IPS-18c (cell line): ENCODE measurements around the gene CSTB.

Source experiments
- H3K4me3 ChIP-seq: 2 replicates; pipeline ENCODE4 v1.7.0; 2013; ENCODE audit warnings: low read depth, mild to moderate bottlenecking, low read length, moderate library complexity; ENCODE audit not compliant: insufficient read depth
- H3K9me3 ChIP-seq: one replicate; pipeline ENCODE4 v1.6.1; 2013; ENCODE audit warnings: mild to moderate bottlenecking, low read length, moderate library complexity; ENCODE audit not compliant: control insufficient read depth, insufficient read depth

The CSTB gene

DNA sequence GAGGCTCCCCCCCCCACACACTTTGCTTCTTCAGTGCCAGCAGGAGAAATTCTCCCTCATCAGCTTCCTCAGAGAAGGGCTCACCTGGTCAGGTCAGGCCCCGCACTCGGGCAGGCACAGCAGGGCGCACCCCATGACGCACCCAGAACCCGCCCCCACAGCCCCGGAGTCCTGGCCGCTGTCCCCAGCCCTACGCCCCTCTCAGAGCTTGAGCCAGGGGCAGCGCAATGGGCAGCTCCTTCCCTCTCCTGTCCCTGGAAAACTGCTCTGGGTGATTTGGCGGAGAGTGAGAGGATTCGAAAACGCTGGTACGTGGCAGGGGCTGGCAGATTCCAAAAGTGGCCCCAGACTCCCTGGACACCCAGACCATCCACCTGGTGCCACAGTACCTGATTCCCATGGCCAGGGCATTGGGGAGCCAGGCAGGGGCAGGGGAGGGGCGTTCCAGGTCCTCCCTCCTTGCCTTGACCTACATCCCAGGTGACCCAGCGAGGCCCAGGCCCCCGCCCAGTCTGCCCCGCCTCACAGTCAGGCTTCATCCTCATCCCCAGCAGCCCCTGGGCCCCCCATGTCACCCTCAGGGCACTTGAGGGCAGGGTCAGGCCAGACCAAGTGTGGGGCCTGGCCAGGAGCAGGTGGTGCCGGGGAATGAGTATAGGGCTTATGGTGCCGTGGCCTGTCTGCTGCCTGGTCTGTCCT, 37.0 kb upstream of the CSTB start:
- Histone ChIP-seq H3K9me3 (no peaks in the 10 kb centered on the region), H3K4me3 (no peak overlapping the region)

DNA sequence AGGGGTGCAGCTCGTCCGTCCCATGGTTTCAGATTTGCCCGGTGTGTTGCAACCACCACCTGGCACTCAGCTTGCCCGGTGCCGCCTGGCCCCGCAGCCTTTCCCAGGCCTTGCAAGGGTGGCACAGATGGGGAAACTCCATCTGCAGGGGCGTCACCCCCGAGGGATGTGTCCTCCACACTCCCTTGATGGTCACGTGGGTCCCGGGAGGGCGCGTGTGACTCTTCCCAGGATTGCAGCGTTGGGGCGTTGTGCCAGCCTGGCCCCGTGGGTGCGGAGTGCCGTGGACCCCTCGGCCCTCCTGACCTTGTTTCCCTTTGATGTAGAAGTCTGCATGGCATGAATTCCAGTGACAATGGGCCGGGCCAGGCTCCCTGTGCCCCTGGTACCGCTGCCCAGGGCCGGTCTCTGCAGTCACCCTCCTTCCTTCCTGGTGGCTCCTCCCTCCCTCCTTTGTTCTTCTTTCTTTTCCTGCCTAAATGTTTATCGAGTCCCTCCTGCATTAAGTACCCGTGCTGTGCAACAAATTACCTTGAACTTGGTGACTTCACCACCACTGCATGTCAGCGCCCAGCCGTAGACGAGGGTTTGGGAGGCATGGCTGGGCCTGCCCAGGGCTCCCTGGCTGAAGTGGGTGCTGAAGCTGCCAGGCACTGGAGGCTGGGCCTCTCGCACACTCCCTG, 36.2 kb upstream of the CSTB start:
- no peak overlapping the region for H3K4me3 ChIP-seq
- H3K9me3 ChIP-seq, result no peaks in the 10 kb centered on the region

DNA sequence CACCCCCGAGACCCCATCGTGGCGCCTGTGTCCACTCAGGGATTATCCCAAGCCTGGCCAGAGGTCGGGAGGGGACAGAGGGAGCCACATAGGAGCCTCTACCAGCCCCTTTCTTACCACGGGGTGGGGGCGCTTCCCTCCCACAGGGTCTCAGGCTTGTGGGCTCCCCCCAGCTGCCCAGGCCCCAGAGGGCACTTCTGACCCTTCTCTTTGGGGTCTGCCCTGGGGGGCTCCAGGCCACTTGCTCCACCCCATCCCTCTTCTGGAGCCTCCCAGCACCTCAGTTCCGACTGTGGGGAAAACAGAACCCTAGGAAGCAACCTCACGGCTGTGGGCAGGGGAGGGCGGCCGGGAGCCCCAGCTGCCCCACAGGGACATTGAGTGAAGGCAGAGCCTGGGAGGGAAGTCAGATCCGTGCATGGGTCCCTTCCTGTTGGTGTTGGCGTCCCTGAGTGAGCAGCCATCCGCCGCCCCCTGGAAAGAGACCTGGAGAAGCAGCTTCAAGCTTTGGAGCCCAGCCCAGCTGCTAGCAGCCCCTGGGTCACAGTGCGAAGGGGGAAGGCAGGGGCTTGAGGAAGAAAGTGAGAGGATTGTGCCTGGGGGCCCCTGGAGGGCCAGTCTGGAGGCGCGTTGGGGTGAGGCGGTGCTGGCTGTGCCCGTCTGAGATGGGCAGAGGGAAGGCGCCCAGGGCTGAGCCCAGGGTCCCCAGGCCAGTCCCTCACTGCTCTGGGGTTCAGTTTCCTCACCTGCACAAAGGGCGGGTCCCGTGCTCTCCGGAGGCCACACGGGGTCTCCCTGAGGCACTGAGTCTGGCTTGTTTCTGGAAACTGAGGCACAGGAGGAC, 35.4 kb upstream of the CSTB start:
- H3K4me3 ChIP-seq, result no peak overlapping the region
- no peaks in the 10 kb centered on the region for H3K9me3 ChIP-seq

DNA sequence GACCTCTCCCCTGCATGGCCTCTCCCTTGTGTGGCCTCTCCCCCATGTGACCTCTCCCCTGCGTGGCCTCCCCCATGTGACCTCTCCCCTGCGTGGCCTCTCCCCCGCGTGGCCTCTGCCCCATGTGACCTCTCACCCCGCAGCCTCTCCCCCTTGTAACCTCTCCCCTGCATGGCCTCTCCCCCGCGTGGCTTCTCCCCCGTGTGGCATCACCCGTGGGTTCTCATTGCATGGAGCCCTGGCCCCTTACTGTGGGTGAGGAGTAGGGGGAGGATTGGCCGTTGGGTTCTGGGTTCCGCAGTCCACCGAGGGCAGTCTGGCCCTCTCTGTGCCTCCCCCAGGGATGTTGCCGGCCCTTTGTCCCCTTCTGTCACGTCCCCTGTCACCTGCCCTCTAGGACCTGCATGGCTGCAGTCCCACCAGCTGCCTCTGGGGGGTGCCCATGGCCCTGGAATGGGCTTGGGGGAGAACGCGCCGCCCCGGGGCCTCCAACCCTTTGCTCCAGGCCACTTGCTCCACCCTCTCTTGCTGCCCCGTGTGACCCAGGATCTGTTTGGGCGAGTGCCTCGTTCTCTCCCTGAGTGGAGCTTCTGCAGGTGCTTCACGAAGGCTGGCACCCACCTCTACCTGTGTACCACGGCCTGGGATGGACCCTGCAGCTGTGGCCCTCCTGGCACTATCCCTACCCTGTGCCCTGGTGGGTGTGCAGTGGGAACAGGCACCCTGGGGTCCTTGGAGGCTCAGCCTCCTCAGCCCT, 34.6 kb upstream of the CSTB start:
- H3K4me3 ChIP-seq, result no peak overlapping the region; the same call in 1 of the 2 replicates

DNA sequence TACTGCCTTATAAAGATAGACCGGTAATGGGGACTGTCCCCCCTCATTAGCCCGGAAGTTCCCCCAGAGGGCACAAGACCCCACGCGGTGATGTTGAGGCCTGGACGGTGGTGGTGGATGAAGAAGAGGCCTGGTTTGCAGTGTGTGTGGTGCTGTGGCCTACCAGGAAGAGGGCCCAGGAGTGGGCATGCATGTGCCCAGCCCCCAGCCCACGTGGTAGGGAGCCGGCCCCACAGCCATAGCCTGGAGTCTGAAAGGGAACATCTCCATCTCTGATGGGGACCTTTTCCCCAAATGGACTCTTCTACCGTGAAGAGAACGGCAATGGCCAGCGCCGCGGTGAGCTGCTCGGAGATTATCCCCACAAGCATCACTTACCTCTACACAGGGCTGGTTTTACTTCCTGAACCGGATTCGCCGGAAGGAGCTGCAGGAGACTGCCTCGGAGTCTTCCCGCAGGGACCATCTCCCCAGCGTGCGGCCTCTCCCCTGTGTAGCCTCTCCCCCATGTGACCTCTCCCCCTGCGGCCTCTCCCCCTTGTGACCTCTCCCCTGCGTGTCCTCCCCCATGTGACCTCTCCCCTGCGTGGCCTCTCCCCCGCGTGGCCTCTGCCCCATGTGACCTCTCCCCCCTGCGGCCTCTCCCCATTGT, 33.9 kb upstream of the CSTB start:
- Histone ChIP-seq H3K4me3 (no peak overlapping the region), H3K9me3 (no peaks in the 10 kb centered on the region)

More for the DNA sequence above, 34.6 kb upstream of the CSTB start:
- H3K9me3 ChIP-seq, result no peaks in the 10 kb centered on the region

DNA sequence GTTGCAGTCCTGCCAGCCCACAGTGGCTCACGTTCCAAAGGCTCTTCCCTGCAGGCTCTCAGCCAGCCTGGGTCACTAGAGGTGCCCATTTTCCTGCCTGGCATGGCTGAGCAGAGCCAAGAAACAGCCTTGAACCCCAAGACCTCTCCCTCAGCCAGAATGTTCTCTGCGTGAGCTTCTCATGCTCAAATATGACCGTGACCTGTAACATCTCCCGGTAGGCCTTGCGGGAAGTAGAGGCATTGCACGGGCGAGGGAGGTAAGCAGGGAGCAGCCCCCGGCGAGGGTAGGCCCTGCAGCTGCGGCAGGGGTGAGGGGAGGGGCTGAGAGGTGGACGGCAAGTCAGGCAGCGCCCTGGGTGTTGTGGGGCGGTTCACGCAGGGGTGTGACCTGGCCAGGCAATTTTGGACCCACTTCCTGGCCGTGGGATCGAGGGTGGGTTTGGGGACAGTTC, 33.3 kb upstream of the CSTB start:
- no peaks in the 10 kb centered on the region for H3K9me3 ChIP-seq
- H3K4me3 ChIP-seq, result no peak overlapping the region

DNA sequence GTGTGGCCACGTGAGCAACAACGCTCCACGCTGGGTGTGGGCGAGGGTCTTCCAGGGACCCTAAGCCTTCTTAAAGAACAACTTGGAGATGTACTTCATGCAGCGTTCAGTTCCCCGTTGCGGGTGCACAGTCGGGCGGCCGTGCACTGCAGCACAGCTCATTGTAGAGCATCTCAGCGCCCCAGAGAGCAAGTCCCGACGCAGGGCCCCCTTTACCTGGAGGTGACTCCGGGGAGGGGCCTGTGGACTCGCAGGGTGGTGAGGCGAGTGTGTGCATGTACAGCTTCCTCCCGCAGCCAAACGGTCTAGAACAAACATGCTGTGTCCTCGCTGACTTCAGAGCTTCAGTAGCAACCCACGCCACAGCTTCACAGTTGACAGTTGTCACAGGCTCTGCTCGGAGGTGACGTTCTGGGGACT, 32.7 kb upstream of the CSTB start:
- no peaks in the 10 kb centered on the region for H3K9me3 ChIP-seq
- H3K4me3 ChIP-seq, result no peak overlapping the region

DNA sequence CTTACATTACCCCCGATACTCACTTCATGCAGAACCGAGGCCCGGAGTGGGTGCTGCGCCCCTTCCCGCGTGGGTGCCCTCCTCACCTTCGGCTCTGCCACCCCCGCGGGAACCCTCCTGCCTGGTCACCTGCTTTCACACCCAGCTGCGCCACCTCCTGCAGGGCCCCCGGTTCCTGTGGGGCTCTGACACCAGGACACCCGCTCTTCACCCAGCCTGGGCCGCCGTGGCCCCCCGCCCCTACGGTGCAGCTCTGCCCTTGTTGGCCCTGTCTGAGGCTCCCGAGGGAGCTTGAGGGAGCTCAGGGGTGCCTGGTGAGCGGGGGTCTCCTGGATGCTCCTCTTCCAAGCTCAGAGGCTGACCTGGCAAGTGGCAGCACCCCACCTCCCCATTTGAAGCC, 32.3 kb upstream of the CSTB start:
- no peak overlapping the region for H3K4me3 ChIP-seq

DNA sequence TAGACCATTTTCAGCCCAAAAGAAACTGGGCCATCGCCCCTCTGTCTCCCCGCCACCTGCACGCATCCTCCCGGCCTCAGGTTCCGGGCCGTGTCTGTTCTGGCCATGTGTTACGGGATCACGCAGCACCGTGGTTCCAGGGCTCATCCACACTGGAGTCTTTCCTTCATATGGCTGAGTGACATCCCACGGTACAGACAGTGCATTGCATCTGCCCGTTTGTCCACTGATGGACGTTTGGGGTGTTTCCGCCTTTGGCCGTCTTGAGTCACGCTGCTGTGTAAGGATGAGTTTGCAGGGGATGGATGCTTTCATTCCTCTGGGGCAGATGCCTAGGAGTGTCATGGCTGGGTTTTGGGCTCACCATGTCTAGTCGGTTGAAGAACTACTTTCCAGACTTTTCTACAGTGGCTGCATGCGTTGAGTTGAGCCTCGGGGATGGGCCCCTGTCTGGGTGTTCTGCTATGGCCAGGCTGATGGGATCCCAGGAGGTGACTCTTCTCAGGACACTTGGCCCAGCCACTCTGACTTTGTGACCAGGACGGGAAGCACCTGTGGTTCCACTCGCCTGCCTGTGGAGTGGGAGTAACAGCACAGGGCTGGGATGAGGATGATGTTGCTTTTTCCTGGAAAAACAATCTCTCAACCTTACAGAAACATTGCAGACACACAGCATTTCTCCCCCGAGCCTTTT, 30.1 kb upstream of the CSTB start:
- H3K9me3 ChIP-seq, result no peaks in the 10 kb centered on the region

More for the DNA sequence above, 32.3 kb upstream of the CSTB start:
- no peaks in the 10 kb centered on the region for H3K9me3 ChIP-seq

DNA sequence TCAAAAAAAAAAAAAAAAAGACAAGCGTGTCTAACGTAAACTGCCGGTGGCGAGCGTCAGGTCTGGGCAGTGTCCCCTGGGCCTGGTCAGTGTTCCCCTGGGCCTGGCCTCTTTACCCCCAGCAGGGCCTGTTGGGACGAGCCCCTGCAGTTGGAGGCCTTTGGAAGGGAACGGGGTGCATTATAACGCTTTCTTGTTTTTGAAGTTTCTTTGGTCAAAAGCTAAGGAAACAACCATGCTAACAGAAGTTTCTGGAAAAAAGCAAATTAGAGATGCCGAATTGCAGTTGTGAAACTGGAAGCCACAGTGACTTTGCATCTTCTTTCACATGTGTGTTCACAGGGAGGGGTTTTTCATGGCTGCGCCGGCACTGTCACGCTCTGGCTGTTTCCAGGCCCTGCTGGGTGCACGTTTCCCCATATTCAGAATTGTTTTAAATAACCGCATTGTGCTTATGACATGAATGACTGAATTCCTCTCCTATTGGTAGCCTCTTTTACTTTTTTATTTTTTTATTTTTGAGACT, 29.2 kb upstream of the CSTB start:
- Histone ChIP-seq H3K9me3 (no peaks in the 10 kb centered on the region), H3K4me3 (no peak overlapping the region)

More for the DNA sequence above, 30.1 kb upstream of the CSTB start:
- no peak overlapping the region for H3K4me3 ChIP-seq

DNA sequence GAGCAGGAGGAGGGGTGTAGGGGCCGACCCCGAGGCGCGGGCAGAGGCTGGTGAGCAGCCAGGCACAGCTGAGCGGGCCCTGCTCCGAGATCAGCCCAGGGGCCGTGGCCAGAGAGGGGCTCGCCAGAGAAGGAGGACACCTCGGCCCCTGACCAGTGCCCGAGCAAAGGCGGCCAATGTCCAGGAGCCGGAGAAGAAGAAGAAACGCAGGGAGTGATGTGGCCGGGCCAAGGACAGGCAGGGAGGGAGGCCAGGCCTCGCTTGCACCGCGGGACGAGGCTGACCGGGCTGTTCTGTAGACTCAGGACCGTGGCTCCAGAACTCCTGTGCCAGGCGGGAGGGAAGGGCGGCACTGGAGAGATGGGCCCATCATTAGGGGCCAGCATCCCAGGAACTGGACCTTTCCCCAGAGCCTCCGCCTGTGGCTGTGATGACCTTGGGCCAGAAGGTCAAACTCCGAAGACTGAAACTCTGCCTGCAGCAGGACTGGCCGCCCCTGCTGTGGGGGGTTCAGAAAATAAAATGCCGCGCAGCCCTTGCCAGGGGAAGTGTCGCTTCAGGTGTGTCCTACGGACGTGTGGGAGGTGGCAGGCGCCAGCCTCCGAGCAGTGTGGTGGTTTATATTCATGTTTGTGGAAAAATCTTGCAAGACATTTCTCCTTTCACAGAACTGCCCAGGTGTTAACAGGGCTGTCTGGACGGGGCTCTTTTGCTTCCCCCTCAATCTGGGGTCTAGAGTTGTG, 27.6 kb upstream of the CSTB start:
- no peak overlapping the region for H3K4me3 ChIP-seq
- peaks cover 4% of the 10 kb centered on the region for H3K9me3 ChIP-seq

DNA sequence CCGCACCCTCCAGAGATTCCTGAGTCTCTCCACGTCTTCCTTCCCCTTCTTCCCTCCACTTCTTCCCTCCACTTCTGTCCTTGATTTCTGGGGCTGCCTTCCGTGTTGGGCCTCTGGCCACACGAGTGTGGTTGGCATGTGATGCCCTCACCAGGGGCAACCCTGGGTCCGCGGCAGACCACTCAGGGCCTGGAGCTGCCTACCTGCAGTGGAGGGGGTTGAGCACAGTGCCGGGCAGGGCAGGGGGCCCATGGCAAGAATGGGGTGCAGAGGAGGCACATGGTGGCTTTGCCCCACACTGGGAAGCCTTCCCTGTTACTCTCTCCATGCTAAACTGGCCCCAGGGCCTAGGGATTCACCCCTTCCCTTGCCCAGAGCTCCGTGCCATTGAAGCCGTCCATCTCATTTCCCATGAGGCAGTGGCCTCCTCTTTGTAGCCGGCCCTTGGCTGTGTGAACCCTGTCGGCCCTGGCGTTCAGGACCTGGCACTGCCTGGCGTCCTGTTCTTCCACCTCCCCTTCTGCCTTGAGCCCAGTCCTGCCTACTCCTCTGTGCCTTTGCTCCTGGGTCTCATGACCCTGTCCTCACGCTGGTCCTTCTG, 26.7 kb upstream of the CSTB start:
- H3K9me3 ChIP-seq, result peaks cover 4% of the 10 kb centered on the region
- H3K4me3 ChIP-seq, result no peak overlapping the region

DNA sequence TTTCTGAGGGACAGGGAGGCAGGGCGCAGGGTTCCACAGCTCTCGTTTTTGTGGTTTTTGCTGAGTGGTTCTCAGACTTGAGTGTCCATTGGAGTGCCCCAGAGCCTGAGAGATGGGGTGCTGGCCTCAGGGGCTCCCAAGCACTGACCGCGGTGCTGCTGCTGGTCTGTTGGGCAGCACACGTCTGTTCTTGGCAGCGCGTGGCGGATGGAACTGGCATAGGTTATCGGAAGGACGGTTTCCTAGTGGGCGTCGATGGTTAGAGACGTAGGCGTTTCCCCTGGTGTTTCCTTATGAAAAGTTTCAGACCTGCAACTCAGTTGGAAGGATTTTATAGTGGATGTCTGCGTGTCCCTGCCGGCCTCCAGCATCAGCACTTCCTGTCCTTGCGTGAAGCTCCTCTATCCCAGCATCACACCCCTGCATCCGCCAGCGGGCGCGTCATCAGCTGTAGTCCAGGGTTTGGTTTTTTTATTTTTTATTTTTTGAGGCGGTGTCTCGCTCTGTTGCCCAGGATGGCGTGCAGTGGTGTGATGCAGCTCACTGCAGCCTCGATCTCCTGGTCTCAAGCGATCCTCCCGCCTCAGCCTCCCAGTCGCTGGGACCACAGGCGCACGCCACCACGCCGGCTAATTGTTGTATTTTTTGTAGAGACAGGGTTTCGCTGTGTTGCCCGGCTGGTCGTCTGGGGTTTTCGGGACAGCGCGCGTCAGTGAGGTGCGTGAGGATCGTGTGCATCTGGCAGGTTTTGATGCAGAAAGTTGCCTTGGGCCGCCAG, 25.1 kb upstream of the CSTB start:
- Histone ChIP-seq H3K9me3 (peaks cover 4% of the 10 kb centered on the region), H3K4me3 (no peak overlapping the region)

DNA sequence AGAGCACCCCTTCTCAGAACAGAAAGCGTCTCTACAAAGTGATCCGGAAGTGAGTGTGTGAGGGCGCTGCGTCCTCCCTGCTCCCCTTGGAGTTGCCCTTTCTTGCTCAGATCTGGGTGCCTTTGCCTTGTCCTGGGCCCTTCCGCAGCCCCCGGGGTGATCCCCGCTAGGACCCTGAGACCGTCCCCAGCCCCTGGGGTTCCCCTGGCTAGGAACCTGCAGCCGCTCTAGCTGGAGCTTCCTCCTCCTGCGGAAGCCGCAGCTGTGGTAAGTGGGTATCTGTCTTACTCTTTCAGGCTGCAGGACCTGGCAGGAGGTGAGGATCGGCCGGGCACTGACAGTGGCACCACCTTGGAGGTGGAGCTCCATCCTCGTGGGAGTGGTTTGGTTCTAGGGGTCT, 24.5 kb upstream of the CSTB start:
- H3K9me3 ChIP-seq, result peaks cover 4% of the 10 kb centered on the region
- no peak overlapping the region for H3K4me3 ChIP-seq
